Left kidney (tissue), 2 donors: ENCODE measurements around the gene APOBEC3H. TPM values are rescaled to one million over a fixed set of nuclear protein-coding genes. Genes with fewer than 3 reads are reported as not detected.

Experiments
- DNase-seq: peaks from one replicate; pipeline ENCODE4 v3.0.0-alpha.2; 2013
- polyA plus RNA-seq: library from polyadenylated mRNA; unstranded; fragments of 120-200 nt; gene quantifications from one replicate; pipeline ENCODE4 v1.2.1, GENCODE V29; 2013; ENCODE audit not compliant: insufficient read length

APOBEC3H gene
- polyA plus RNA-seq, 1 donor: 0.23 TPM

GRCh38 chr22:39110631-39111561, 13.9 kb downstream of the APOBEC3H start:
- peak; percentile 65 for DNase-seq

GRCh38 chr22:39114112-39114511, 17.1 kb downstream of the APOBEC3H start:
- DNase-seq: peak; percentile 66

- no peak for DNase-seq
These were observed 18.5 kb downstream of the APOBEC3H start for GRCh38 chr22:39115570-39115969.

GRCh38 chr22:39115977-39116621, 19.1 kb downstream of the APOBEC3H start:
- DNase-seq: no peak

- DNase-seq: no peak
These were observed 20.6 kb downstream of the APOBEC3H start for GRCh38 chr22:39117585-39118191.

- no peak for DNase-seq
These were observed 23.9 kb downstream of the APOBEC3H start for GRCh38 chr22:39120983-39121382.

GRCh38 chr22:39122772-39123470, 25.9 kb downstream of the APOBEC3H start:
- DNase-seq: no peak

GRCh38 chr22:39123751-39124581, 26.9 kb downstream of the APOBEC3H start:
- DNase-seq: no peak

GRCh38 chr22:39125622-39126021, 28.6 kb downstream of the APOBEC3H start:
- DNase-seq: no peak

- no peak for DNase-seq
These were observed 31.5 kb downstream of the APOBEC3H start for GRCh38 chr22:39128508-39128907.

- DNase-seq: no peak
These were observed 32.0 kb downstream of the APOBEC3H start for GRCh38 chr22:39129081-39129480.

GRCh38 chr22:39129746-39130145, 32.7 kb downstream of the APOBEC3H start:
- DNase-seq: no peak

- no peak for DNase-seq
These were observed 33.2 kb downstream of the APOBEC3H start for GRCh38 chr22:39130152-39130704.

GRCh38 chr22:39130892-39131855, 34.1 kb downstream of the APOBEC3H start:
- DNase-seq: no peak

GRCh38 chr22:39132281-39132680, 35.2 kb downstream of the APOBEC3H start:
- DNase-seq: no peak

- DNase-seq: no peak
These were observed 36.0 kb downstream of the APOBEC3H start for GRCh38 chr22:39132871-39133524.

- no peak for DNase-seq
These were observed 36.8 kb downstream of the APOBEC3H start for GRCh38 chr22:39133871-39134270.

- no peak for DNase-seq
These were observed 37.5 kb downstream of the APOBEC3H start for GRCh38 chr22:39134366-39135091.
